SK-N-SH treated with all-trans-retinoic acid at 6 μM for 48 hours (cell line): ENCODE measurements around the gene SF3B3.

Source experiments
- ARNTL ChIP-seq: fragments of 450-650 bp; formaldehyde crosslinking; IDR thresholded peaks from 2 replicates; pipeline ENCODE4 v1.5.0; 2020; ENCODE audit warnings: low read depth, mild to moderate bottlenecking, moderate library complexity, borderline replicate concordance
- BACH2 ChIP-seq: fragments of 250-450 bp; sonication (Bioruptor Pico); IDR thresholded peaks from 2 replicates; pipeline ENCODE4 v1.9.0; 2021; ENCODE audit warnings: mild to moderate bottlenecking, borderline replicate concordance
- CREB5 ChIP-seq: fragments of 250-450 bp; sonication (Bioruptor Pico); IDR thresholded peaks from 2 replicates; pipeline ENCODE4 v1.5.1; 2020; ENCODE audit warnings: low read depth, mild to moderate bottlenecking, moderate library complexity
- ESRRG ChIP-seq: fragments of 250-450 bp; sonication (Bioruptor Pico); IDR thresholded peaks from 2 replicates; pipeline ENCODE4 v1.6.1; 2021; ENCODE audit warnings: mild to moderate bottlenecking
- GLIS3 ChIP-seq: fragments of 250-450 bp; sonication (Bioruptor Pico); IDR thresholded peaks from 2 replicates; pipeline ENCODE4 v1.5.0; 2020; ENCODE audit warnings: mild to moderate bottlenecking, moderate library complexity
- OSR1 ChIP-seq: fragments of 250-450 bp; sonication (Bioruptor Pico); IDR thresholded peaks from 2 replicates; pipeline ENCODE4 v1.8.0; 2022; ENCODE audit warnings: moderate library complexity, mild to moderate bottlenecking, inconsistent platforms
- PATZ1 ChIP-seq: fragments of 250-450 bp; sonication (Bioruptor Pico); IDR thresholded peaks from 2 replicates; pipeline ENCODE4 v1.8.0; 2020; ENCODE audit warnings: mild to moderate bottlenecking, moderate library complexity, borderline replicate concordance
- PPARA ChIP-seq: fragments of 250-450 bp; sonication (Bioruptor Pico); IDR thresholded peaks from 2 replicates; pipeline ENCODE4 v1.5.0; 2020; ENCODE audit warnings: mild to moderate bottlenecking, borderline replicate concordance
- RARB ChIP-seq: fragments of 250-450 bp; sonication (Bioruptor Pico); IDR thresholded peaks from 2 replicates; pipeline ENCODE4 v1.8.0; 2021; ENCODE audit warnings: mild to moderate bottlenecking, moderate library complexity
- SNAI2 ChIP-seq: fragments of 250-450 bp; sonication (Bioruptor Pico); IDR thresholded peaks from 2 replicates; pipeline ENCODE4 v1.5.0; 2020; ENCODE audit warnings: mild to moderate bottlenecking, moderate library complexity
- TOX ChIP-seq: fragments of 250-450 bp; sonication (Bioruptor Pico); IDR thresholded peaks from 2 replicates; pipeline ENCODE4 v1.8.0; 2021; ENCODE audit warnings: mild to moderate bottlenecking, moderate library complexity, borderline replicate concordance
- ZFP30 ChIP-seq: fragments of 450-650 bp; formaldehyde crosslinking; IDR thresholded peaks from 2 replicates; pipeline ENCODE4 v1.5.0; 2022; ENCODE audit warnings: mild to moderate bottlenecking, moderate library complexity

GRCh38 chr16:70572050-70572925 lies 48.7 kb downstream of the SF3B3 start:
- TF ChIP-seq OSR1 (CRISPR knock-in tag) (no peak), ARNTL (no peak), CREB5 (CRISPR knock-in tag) (no peak), RARB (CRISPR knock-in tag) (no peak), GLIS3 (no peak), ZFP30 (CRISPR knock-in tag) (no peak), ESRRG (CRISPR knock-in tag) (no peak), SNAI2 (CRISPR knock-in tag) (no peak), BACH2 (CRISPR knock-in tag) (no peak), PPARA (no peak), TOX (no peak), PATZ1 (CRISPR knock-in tag) (no peak)
